WI38 (cell line): ENCODE data around the gene TNKS1BP1.

Experiments
- H3K4me3 ChIP-seq: 2 replicates; pipeline ENCODE4 v1.5.1; 2011; ENCODE audit warnings: low read depth, mild to moderate bottlenecking, control low read depth, low read length
- TF ChIP-seq, protein P1 (sequence below): IDR thresholded peaks from 2 replicates; pipeline ENCODE4 v1.5.1; 2012; ENCODE audit warnings: low read depth, mild to moderate bottlenecking, control low read depth, low read length

TNKS1BP1 gene

GRCh38 chr11:57305523-57305922 is 19.2 kb downstream of the TNKS1BP1 start:
- no peak overlapping the region for H3K4me3 ChIP-seq
- TF ChIP-seq, protein P1, sequence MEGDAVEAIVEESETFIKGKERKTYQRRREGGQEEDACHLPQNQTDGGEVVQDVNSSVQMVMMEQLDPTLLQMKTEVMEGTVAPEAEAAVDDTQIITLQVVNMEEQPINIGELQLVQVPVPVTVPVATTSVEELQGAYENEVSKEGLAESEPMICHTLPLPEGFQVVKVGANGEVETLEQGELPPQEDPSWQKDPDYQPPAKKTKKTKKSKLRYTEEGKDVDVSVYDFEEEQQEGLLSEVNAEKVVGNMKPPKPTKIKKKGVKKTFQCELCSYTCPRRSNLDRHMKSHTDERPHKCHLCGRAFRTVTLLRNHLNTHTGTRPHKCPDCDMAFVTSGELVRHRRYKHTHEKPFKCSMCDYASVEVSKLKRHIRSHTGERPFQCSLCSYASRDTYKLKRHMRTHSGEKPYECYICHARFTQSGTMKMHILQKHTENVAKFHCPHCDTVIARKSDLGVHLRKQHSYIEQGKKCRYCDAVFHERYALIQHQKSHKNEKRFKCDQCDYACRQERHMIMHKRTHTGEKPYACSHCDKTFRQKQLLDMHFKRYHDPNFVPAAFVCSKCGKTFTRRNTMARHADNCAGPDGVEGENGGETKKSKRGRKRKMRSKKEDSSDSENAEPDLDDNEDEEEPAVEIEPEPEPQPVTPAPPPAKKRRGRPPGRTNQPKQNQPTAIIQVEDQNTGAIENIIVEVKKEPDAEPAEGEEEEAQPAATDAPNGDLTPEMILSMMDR: no peak

GRCh38 chr11:57303990-57304579 is 20.7 kb downstream of the TNKS1BP1 start:
- no peak overlapping the region for H3K4me3 ChIP-seq
- TF ChIP-seq, protein P1: no peak

- TF ChIP-seq, protein P1: no peak
These were observed 21.3 kb downstream of the TNKS1BP1 start for GRCh38 chr11:57303280-57303989.

GRCh38 chr11:57302489-57302888 is 22.3 kb downstream of the TNKS1BP1 start:
- no peak overlapping the region for H3K4me3 ChIP-seq
- TF ChIP-seq, protein P1: no peak

More at GRCh38 chr11:57303280-57303989, 21.3 kb downstream of the TNKS1BP1 start:
- H3K4me3 ChIP-seq: no peak overlapping the region

- no peak overlapping the region for H3K4me3 ChIP-seq
- TF ChIP-seq, protein P1: no peak
These were observed 22.9 kb downstream of the TNKS1BP1 start for GRCh38 chr11:57301711-57302423.

GRCh38 chr11:57300785-57301184 is 24.0 kb downstream of the TNKS1BP1 start:
- H3K4me3 ChIP-seq: no peak overlapping the region
- TF ChIP-seq, protein P1: no peak
